GM10266 (cell line): ENCODE measurements around the gene TPCN2.

Source experiments
- DNase-seq: peaks from one replicate; pipeline ENCODE4 v3.0.0; 2012; ENCODE audit errors: extremely low spot score
- CTCF ChIP-seq: IDR thresholded peaks from 2 replicates; pipeline ENCODE4 v1.5.1; 2012; ENCODE audit warnings: mild to moderate bottlenecking, low read depth; ENCODE audit not compliant: control insufficient read depth, insufficient read depth; ENCODE audit errors: missing control alignments

Gene TPCN2

GRCh38 chr11:69108030-69108429 is 59.3 kb downstream of the TPCN2 start:
- no peak for DNase-seq
- no peak for TF ChIP-seq CTCF

GRCh38 chr11:69108559-69108958 is 59.8 kb downstream of the TPCN2 start:
- DNase-seq = no peak
- TF ChIP-seq CTCF = no peak

- DNase-seq = no peak
- TF ChIP-seq CTCF = no peak
Observed at GRCh38 chr11:69109101-69109500, 60.4 kb downstream of the TPCN2 start.

GRCh38 chr11:69110451-69110850 is 61.7 kb downstream of the TPCN2 start:
- no peak for DNase-seq
- TF ChIP-seq CTCF = no peak

- TF ChIP-seq CTCF = no peak
- DNase-seq = no peak
Observed at GRCh38 chr11:69111624-69112542, 63.2 kb downstream of the TPCN2 start.

GRCh38 chr11:69113226-69113625 is 64.5 kb downstream of the TPCN2 start:
- no peak for TF ChIP-seq CTCF
- no peak for DNase-seq

- TF ChIP-seq CTCF = no peak
- no peak for DNase-seq
Observed at GRCh38 chr11:69113646-69114340, 65.1 kb downstream of the TPCN2 start.
